Neutrophil (primary cell): ENCODE measurements around the gene TTYH3.

ENCODE experiments used
- H3K27ac ChIP-seq: fragments of 200-600 bp; sonication (generic); 2 replicates; pipeline ENCODE4 v1.5.1; 2016; ENCODE audit warnings: mild to moderate bottlenecking, moderate library complexity
- H3K27me3 ChIP-seq: fragments of 200-600 bp; sonication (generic); 2 replicates; pipeline ENCODE4 v1.6.0; 2016; ENCODE audit warnings: mild to moderate bottlenecking
- H3K36me3 ChIP-seq: fragments of 200-600 bp; sonication (generic); 2 replicates; pipeline ENCODE4 v1.5.1; 2017
- H3K4me1 ChIP-seq, 2 experiments: fragments of 200-600 bp in 1 of 2; sonication (generic) in 1 of 2; 1 replicate in 1 of 2; 2 replicates in 1 of 2; pipeline versions ENCODE4 v1.5.1 to v1.6.1; 2013 to 2016; ENCODE audit warnings: low read depth in 1 of 2, low read length in 1 of 2, mild to moderate bottlenecking in 1 of 2, moderate library complexity in 1 of 2; ENCODE audit not compliant: control insufficient read depth in 1 of 2, insufficient read depth in 1 of 2
- H3K4me3 ChIP-seq, 2 experiments: fragments of 200-600 bp in 1 of 2; sonication (generic) in 1 of 2; 1 replicate in 1 of 2; 2 replicates in 1 of 2; pipeline ENCODE4 v1.5.1; 2013 to 2016; ENCODE audit warnings: low read depth in 1 of 2, low read length in 1 of 2, mild to moderate bottlenecking in 1 of 2, moderate library complexity in 1 of 2
- H3K9me3 ChIP-seq: fragments of 200-600 bp; sonication (generic); 2 replicates; pipeline ENCODE4 v1.5.1; 2016
- CTCF ChIP-seq: fragments of 200-600 bp; sonication (generic); IDR thresholded peaks from 2 replicates; pipeline ENCODE4 v1.5.1; 2016; ENCODE audit warnings: antibody characterized with exemption

The TTYH3 gene

DNA sequence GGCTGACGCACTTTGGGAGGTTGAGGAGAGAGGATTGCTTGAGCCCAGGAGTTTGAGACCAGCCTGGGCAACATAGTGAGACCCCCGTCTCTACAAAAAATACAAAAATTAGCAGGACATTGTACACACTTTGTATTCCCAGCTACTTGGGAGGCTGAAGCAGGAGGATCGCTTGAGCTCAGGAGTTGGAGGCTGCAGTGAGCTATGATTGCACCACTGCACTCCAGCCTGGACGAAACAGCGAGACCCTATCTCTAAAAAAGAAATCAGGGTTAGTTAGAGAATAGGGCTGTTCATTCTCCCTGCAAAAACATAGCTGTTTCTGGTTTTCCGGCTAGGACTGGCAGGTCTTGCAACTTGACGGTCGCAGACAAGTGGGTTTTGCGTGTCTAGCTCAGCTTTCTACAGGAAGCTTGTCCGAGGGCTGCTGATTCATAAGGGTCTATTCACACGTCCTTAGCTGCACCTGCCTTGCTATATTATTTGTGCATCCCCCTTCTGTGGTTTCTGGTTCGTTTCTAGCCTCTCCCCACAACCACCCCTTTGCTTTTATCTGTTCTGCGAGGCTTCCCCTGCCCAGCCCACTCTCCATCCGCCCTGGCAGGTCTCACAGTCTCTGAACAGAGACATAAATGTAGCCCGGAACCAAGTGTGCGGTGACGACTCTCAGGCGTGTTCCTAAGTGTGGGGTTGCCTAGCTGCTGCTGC is 66.9 kb downstream of the TTYH3 start:
- no peak overlapping the region for H3K27ac ChIP-seq
- H3K9me3 ChIP-seq, result no peaks in the 10 kb centered on the region
- H3K4me3 ChIP-seq, result no peak overlapping the region
- no peaks in the 10 kb centered on the region for H3K4me1 ChIP-seq
- H3K36me3 ChIP-seq, result no peaks in the 10 kb centered on the region
- TF ChIP-seq CTCF, result no peak
- H3K27me3 ChIP-seq, result peaks cover 43% of the 10 kb centered on the region

DNA sequence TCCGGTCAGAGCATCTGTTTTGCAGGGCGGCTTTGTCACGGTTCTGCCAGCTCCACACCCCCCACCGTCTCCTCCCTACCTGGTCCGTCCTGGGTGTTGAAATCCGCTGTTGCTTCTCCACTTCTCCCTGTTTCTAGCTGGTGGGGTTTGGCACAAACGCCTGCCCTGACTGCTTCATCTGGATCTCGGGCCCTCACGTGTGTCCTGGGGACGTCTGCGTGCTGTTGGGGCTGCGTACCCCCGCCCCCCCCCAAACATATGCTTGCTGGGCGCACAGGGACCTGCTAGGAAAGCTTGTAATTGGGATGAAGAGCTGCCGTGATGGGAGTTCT is 67.5 kb downstream of the TTYH3 start:
- Histone ChIP-seq H3K4me1 (no peaks in the 10 kb centered on the region), H3K36me3 (no peaks in the 10 kb centered on the region), H3K9me3 (no peaks in the 10 kb centered on the region), H3K27me3 (peaks cover 43% of the 10 kb centered on the region), H3K27ac (no peak overlapping the region), H3K4me3 (no peak overlapping the region)
- no peak for TF ChIP-seq CTCF

DNA sequence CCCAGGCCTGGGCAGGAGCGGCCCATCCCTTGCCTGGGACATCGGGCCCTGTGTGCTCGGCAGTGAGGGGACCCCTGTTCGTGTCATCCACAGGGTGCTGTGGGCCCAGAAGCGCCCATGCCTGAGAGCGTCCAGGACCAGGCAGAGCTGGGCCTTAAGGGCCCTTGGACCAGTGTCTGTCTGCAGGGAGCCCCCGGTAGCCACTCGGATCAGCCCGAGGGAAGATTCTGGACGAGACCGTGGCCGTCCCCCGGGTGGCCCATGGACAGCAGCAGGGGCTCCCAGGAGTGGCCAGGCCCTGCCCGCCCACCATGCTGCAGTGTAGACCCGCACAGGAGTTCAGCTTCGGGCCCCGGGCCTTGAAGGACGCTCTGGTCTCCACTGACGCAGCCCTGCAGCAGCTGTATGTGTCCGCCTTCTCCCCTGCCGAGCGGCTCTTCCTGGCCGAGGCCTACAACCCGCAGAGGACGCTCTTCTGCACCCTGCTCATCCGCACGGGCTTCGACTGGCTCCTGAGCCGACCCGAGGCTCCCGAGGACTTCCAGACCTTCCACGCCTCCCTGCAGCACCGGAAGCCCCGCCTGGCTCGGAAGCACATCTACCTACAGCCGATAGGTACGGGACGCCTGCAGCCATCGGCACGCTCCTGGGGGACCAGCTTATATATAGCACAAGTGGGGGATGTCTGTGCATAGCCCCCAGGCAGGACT is 68.5 kb downstream of the TTYH3 start:
- Histone ChIP-seq H3K27me3 (peaks cover 43% of the 10 kb centered on the region), H3K27ac (no peak overlapping the region), H3K4me3 (no peak overlapping the region), H3K4me1 (no peaks in the 10 kb centered on the region), H3K9me3 (no peaks in the 10 kb centered on the region), H3K36me3 (no peaks in the 10 kb centered on the region)
- TF ChIP-seq CTCF, result no peak

GRCh38 chr7:2701424-2701823 is 69.6 kb downstream of the TTYH3 start:
- Histone ChIP-seq H3K9me3 (no peaks in the 10 kb centered on the region), H3K4me1 (no peaks in the 10 kb centered on the region), H3K36me3 (no peaks in the 10 kb centered on the region), H3K27ac (no peak overlapping the region), H3K4me3 (no peak overlapping the region), H3K27me3 (peaks cover 42% of the 10 kb centered on the region)
- no peak for TF ChIP-seq CTCF

DNA sequence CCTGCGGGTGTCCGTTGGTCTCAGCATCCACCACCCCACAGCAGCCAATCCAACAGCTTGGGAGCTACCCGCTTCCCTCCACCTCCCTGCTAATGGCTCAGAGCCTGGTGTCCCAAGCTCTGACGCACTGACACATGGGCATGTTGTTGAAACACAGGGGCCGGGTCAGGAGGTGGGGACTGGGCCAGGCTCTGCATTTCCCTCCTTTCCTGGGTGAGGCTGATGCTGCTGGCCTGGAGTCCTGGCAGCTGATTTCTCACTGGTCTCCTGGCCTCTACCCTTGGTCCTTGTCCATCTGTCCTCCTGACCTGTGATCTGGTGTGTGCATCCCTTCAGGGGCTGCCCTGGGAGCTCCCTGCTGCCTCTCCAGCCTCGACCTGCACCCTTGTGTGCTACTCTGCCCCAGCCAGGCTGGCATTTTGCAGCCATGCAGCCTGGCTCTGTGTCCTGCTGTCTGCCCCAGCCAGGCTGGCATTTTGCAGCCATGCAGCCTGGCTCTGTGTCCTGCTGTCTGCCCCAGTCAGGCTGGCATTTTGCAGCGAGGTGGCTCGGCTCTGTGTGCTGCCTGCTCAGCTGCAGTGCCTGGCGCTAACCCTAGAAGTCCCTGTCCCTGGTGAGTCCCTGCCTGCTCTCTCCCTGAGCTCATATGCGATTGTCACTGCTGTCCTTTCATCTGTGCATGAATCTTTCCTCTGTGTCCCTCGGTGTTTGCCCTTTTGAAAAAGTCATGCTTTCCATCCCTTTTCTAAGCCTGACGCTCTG is 70.2 kb downstream of the TTYH3 start:
- Histone ChIP-seq H3K4me1 (no peaks in the 10 kb centered on the region), H3K27ac (no peak overlapping the region), H3K4me3 (no peak overlapping the region), H3K9me3 (no peaks in the 10 kb centered on the region), H3K36me3 (no peaks in the 10 kb centered on the region), H3K27me3 (peaks cover 40% of the 10 kb centered on the region)
- TF ChIP-seq CTCF, result no peak
